ENCODE measurements around the gene PADI3.

The PADI3 gene

DNA sequence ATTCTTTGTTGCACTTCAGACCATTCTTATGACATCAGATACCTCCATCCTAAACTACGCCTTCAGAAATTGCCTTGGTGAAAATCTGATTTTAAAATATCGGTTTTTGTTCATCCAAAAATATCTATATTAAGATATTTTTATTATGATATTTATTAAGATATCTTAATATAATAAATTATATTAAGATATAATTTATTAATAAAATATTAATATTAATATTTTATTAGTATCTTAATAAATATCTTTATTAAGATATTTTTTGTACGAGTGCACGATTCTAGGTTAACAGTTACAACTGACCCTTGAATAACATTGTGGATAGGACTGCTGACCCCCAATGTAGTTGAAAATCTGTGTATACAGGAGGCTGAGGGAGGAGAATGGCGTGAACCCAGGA is 80.0 kb downstream of the PADI3 start:
- no peak overlapping the region for H3K27ac Mint-ChIP-seq (ENCODE audit: low read depth)
- H3K36me3 Mint-ChIP-seq (ENCODE audit: insufficient read depth): no peaks in the 10 kb centered on the region
- no peaks in the 10 kb centered on the region for H3K4me1 Mint-ChIP-seq
- H3K27me3 Mint-ChIP-seq: peaks cover 72% of the 10 kb centered on the region
- H3K9me3 Mint-ChIP-seq: no peaks in the 10 kb centered on the region
- ATAC-seq (replicated peaks; ENCODE audit: extremely low read depth, poor library complexity, severe bottlenecking): no peak
- no peak overlapping the region for H3K4me3 Mint-ChIP-seq
- no peak for DNase-seq (ENCODE audit: low spot score in 2 of 2)

DNA sequence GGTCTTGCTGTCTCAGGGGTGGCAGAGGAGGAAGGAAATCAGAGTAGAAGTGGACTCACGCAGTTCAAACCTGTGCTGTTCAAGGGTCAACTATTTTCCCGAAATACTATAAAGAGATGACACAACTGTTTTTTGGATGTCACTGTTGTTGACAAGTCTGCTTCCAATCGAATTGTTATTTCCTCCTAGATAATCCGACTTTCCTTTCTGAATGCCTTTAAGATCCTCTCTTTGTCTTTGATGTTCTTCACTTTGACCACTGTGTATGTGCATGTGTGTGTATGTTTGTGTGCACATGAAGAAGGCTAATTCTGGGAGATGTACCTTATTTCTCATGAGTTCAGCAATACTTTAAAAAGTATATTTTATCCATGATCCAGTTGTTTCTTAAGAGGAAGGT is 80.7 kb downstream of the PADI3 start:
- DNase-seq (ENCODE audit: low spot score in 2 of 2): no peak
- no peaks in the 10 kb centered on the region for H3K4me1 Mint-ChIP-seq
- H3K36me3 Mint-ChIP-seq (ENCODE audit: insufficient read depth): no peaks in the 10 kb centered on the region
- peaks cover 80% of the 10 kb centered on the region for H3K27me3 Mint-ChIP-seq
- H3K4me3 Mint-ChIP-seq: no peak overlapping the region
- ATAC-seq (replicated peaks; ENCODE audit: extremely low read depth, poor library complexity, severe bottlenecking): no peak
- H3K27ac Mint-ChIP-seq (ENCODE audit: low read depth): no peak overlapping the region
- H3K9me3 Mint-ChIP-seq: no peaks in the 10 kb centered on the region

DNA sequence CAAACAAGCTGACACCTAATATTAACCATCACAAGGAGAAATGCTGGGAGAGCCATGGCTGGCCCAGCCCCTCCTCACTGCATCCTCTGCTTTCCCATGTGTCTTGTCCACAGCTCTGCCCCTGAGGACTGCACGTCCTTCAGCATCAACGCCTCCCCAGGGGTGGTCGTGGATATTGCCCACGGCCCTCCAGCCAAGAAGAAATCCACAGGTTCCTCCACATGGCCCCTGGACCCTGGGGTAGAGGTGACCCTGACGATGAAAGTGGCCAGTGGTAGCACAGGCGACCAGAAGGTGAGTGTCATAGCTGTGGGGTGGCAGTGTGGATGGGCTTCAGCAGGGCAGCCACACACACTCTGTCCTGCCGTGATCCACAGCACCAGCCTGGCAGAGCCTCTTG is 82.0 kb downstream of the PADI3 start:
- H3K27me3 Mint-ChIP-seq: peaks cover 83% of the 10 kb centered on the region
- ATAC-seq (replicated peaks; ENCODE audit: extremely low read depth, poor library complexity, severe bottlenecking): no peak

DNA sequence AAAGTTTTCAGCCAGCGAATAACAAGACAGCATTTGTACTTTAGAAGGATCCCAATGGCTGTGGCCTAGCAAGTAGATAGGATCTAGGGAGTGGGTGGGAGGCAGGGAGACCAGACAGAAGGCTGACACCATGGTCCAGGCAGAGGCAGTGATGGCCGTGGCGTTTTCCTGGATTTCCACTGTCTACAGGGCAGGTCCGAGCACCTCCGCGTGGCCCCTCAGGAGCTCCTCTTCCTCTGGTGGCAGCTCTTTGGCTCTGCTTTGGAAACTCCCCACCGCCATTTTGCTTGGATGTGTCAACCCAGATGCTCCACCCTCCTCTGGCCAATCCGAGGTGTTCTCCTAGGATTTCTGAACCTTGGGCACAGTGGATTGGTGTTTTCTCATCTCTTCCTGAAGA is 84.2 kb downstream of the PADI3 start:
- no peak for ATAC-seq (replicated peaks; ENCODE audit: extremely low read depth, poor library complexity, severe bottlenecking)

More for the DNA sequence above, 82.0 kb downstream of the PADI3 start:
- no peaks in the 10 kb centered on the region for H3K9me3 Mint-ChIP-seq
- H3K27ac Mint-ChIP-seq (ENCODE audit: low read depth): no peak overlapping the region
- H3K36me3 Mint-ChIP-seq (ENCODE audit: insufficient read depth): no peaks in the 10 kb centered on the region
- no peaks in the 10 kb centered on the region for H3K4me1 Mint-ChIP-seq
- no peak overlapping the region for H3K4me3 Mint-ChIP-seq
- no peak for DNase-seq (ENCODE audit: low spot score in 2 of 2)

More for the DNA sequence above, 84.2 kb downstream of the PADI3 start:
- Mint-ChIP-seq H3K9me3 (no peaks in the 10 kb centered on the region), H3K27ac (ENCODE audit: low read depth) (no peak overlapping the region), H3K4me1 (no peaks in the 10 kb centered on the region), H3K4me3 (no peak overlapping the region), H3K36me3 (ENCODE audit: insufficient read depth) (no peaks in the 10 kb centered on the region), H3K27me3 (peaks cover 80% of the 10 kb centered on the region)
- DNase-seq (ENCODE audit: low spot score in 2 of 2): no peak

All from central memory CD8-positive, alpha-beta T cell (primary cell).